ENCODE measurements around the gene GBX2. TPM values are rescaled to one million over a fixed set of nuclear protein-coding genes. Genes with fewer than 3 reads are reported as not detected.

Gene GBX2
- total RNA-seq, 4 donors from 2014 or later = not detected

DNA sequence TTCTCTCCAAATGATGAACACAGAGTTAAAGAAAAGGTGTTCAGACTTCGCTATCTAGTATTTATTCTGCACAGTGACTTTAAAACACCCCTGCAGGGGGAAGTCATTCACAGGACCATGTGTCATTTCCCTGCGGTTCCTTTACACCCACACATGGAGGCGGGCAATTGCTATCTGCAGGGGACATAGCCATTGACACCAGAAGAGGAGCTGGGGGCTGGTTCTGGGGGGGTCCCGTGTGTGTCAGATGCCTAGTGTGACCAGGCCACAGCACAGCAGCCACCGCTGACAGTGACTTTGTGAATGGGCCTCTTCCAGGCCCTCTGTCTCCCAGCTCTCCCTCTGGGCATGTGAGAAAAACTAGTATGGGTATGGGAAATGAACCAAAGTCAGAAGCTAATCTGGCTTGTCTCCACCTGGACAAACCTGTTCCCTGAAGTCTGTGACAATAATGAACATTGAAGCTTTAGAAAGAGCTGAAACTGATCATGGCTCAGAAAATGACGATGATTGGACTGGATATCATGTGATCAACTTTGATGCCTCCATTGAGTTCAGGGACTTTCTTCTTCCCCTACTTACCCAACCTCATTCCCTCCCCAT is 7.5 kb upstream of the GBX2 start:
- intact Hi-C loops (cut with DNase I) = no loop called here
- no peaks in the 10 kb centered on the region for H3K36me3 ChIP-seq
- H3K9me3 ChIP-seq = no peaks in the 10 kb centered on the region
- H3K4me3 ChIP-seq (replicated peaks in 1 of 3) = no peak overlapping the region
- WGBS, 2 donors = 54 to 59% methylated on average over 6 of the region's 6 CpGs
- peaks cover 67% of the 10 kb centered on the region for H3K27me3 ChIP-seq
- TF ChIP-seq POLR2A (IDR thresholded peaks at IDR 0.05) = no peak
- TF ChIP-seq, protein P1, sequence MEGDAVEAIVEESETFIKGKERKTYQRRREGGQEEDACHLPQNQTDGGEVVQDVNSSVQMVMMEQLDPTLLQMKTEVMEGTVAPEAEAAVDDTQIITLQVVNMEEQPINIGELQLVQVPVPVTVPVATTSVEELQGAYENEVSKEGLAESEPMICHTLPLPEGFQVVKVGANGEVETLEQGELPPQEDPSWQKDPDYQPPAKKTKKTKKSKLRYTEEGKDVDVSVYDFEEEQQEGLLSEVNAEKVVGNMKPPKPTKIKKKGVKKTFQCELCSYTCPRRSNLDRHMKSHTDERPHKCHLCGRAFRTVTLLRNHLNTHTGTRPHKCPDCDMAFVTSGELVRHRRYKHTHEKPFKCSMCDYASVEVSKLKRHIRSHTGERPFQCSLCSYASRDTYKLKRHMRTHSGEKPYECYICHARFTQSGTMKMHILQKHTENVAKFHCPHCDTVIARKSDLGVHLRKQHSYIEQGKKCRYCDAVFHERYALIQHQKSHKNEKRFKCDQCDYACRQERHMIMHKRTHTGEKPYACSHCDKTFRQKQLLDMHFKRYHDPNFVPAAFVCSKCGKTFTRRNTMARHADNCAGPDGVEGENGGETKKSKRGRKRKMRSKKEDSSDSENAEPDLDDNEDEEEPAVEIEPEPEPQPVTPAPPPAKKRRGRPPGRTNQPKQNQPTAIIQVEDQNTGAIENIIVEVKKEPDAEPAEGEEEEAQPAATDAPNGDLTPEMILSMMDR (IDR thresholded peaks at IDR 0.05) = no peak
- H3K27ac ChIP-seq = no peak overlapping the region
- no peak for DNase-seq
- H3K4me1 ChIP-seq = peaks cover 8 to 29% of the 10 kb centered on the region in 2 donors

DNA sequence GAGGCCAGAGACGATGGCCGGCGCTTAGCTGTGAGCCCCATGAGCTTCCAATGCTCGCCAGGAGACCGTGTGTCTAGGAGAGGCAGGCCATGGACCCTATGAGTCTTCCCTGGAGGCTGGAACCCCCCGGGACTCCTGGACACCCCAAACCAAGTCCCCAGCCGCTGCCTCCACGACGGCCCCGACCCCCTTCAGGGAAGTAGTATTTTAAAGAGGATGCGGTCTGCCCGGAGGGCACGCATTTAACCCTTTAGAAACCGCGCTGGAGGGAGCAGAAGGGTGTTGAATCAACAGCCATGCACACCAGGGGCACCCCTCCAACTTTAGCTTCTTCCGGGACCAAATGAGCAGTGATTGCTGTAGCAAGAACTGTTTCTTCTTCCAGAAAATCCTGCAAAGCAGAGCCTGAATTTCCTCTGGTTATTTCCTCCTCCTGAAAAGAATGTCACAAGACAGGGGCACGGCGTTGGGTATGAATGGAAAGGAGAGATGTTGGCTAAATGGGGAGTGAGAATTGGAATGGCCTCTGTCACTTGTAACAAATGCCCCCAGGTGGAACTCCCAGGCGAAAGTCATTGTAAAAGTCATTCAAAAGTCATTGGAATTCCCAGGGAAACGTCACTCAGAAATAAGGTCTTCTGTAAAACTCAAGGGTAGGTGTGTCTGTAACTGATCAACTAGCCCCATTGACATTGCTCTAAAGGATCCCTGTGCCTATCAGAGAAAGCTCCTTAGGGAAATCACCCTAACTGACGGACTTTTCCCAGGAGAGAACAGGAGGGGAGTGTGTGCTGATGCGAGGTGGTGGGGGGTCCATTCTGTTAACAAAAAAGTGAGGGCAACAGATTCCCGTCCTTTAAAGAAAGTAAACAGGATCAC is 5.8 kb upstream of the GBX2 start:
- Histone ChIP-seq H3K4me1 (peaks cover 8 to 27% of the 10 kb centered on the region in 2 donors), H3K27ac (no peak overlapping the region), H3K9me3 (no peaks in the 10 kb centered on the region), H3K36me3 (no peaks in the 10 kb centered on the region), H3K4me3 (replicated peaks in 1 of 3) (no peak overlapping the region), H3K27me3 (peaks cover 65% of the 10 kb centered on the region)
- TF ChIP-seq, protein P1 (IDR thresholded peaks at IDR 0.05) = no peak
- no peak for TF ChIP-seq POLR2A (IDR thresholded peaks at IDR 0.05)
- DNase-seq = no peak
- 10 to 14% methylated on average over 18 to 21 of the region's 23 CpGs for WGBS, 2 donors
- intact Hi-C loops (cut with DNase I) = no loop called here

DNA sequence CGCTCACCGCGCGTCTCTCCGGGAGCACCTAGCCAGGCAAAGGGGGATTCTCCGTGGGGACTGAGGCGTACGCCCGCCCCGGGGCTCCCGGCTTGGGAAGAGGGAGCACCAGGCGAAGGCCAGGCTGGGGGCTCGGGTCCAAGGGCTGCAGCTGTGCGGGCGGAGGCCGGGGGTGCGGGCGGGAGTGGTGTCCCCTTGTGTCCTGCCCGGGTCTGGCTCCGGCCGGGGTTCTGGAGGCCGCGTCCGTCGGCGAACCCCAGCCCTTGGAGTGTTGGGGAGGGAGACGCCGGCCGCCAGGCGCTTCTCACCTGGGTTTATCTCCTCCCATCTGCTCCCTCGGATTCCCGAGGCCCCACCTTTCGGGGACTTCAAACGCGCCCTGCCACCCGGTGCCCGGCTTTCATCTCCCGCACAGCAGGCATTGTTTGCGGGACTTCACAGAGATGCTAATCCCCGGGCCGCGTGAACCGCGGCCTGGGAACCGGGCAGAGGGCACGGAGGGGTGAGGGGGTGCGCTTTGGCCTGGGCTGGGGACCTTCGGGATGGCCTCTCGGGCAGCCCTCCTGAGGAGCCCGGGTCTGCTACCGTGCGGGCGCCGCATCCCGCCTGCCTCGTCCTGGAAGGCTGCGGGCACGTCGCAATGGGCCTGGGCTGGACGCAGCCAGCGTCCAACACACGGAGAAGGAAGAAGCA is 5.0 kb upstream of the GBX2 start:
- intact Hi-C loops (cut with DNase I) = no loop called here
- 3 to 6% methylated on average over 24 to 27 of the region's 62 CpGs for WGBS, 2 donors
- H3K27ac ChIP-seq = no peak overlapping the region
- no peaks in the 10 kb centered on the region for H3K9me3 ChIP-seq
- peaks cover 4 to 26% of the 10 kb centered on the region in 2 donors for H3K4me1 ChIP-seq
- no peak for DNase-seq
- H3K27me3 ChIP-seq = peaks cover 65% of the 10 kb centered on the region
- TF ChIP-seq POLR2A (IDR thresholded peaks at IDR 0.05) = no peak
- TF ChIP-seq, protein P1 (IDR thresholded peaks at IDR 0.05) = no peak
- H3K4me3 ChIP-seq (replicated peaks in 1 of 3) = no peak overlapping the region
- no peaks in the 10 kb centered on the region for H3K36me3 ChIP-seq

DNA sequence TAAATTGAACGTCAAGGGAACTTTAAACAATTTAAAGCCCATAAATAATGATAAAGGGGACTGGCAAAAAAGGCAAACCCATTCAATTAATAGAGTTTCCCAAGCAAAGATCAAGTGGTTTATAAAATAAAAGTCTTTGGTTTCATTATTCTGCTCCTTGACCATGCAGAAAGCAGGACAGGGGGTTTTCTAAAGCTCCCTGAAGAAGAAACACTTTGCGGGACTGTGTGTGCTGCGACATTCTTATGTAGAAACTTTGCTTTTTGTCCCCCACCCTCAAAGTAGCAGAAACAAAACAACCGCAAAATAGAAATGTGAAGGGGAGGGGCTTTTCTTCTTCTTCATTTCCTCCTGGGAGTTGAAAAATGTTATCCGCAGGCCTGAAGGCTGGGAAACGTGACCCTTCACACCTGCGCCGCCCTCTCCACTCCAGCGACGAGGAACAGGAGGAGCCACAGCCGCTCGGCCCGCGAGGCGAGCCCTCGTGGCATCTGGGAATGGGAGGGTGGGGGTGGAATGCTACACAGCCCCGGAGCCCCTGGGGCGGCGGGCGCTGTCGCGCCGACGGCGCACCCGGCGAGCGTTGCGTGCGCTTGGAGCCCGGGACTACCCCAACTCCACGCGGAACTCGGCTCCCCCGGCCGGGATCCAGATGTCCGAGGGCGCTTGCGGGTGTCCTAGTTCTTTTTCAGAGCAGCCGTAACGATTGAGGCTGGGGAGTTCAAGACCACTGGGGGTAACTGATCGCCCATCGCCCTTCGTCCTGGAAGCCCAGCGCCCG is 4.3 kb upstream of the GBX2 start:
- intact Hi-C loops (cut with DNase I) = no loop called here
- TF ChIP-seq, protein P1 (IDR thresholded peaks at IDR 0.05) = no peak
- no peak for TF ChIP-seq POLR2A (IDR thresholded peaks at IDR 0.05)
- Histone ChIP-seq H3K4me3 (replicated peaks in 1 of 3) (no peak overlapping the region), H3K27ac (no peak overlapping the region), H3K36me3 (no peaks in the 10 kb centered on the region), H3K27me3 (peaks cover 65% of the 10 kb centered on the region), H3K9me3 (no peaks in the 10 kb centered on the region), H3K4me1 (peaks cover 4 to 27% of the 10 kb centered on the region in 2 donors)
- no peak for DNase-seq
- WGBS, 2 donors = 12 to 18% methylated on average over 7 to 18 of the region's 46 CpGs
